Astrocyte of the spinal cord (primary cell): ENCODE results near the gene OR5H6.

Source experiments
- DNase-seq: peaks from one replicate; pipeline ENCODE4 v3.0.0; 2011; ENCODE audit warnings: low read depth, low spot score
- H3K4me3 ChIP-seq: 2 replicates; pipeline ENCODE4 v1.5.1; 2011; ENCODE audit warnings: low read depth, mild to moderate bottlenecking, low read length, moderate library complexity
- in situ Hi-C: cut with HindIII; loops from 2 replicates; pipeline ENCODE4 v1.10.0; 2017; ENCODE audit warnings: low sequenced_read_pairs
- TF ChIP-seq, protein P1 (sequence below): IDR thresholded peaks from 2 replicates; pipeline ENCODE4 v1.5.1; 2012; ENCODE audit warnings: low read depth, mild to moderate bottlenecking, low read length, inconsistent platforms

The OR5H6 gene

DNA sequence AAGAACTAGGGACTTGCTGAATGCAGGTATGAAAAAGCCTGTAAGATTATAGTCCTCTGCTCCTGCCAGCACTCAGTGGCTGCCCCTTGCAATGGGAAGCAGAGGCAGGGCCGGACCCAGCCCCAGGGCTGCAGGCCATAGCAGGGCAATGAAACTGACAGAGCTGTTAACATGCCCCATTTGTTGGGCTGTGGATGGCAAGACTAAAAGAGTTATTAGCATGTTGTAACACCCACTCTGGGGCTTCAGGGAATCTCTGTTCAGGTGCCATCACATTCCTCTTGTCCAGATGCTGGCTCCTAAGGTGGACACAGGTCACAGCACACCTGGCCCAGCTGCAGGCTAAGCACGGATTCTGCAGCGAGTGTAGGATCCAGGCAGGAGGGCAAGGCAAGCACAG is 10.9 kb downstream of the OR5H6 start:
- no peak overlapping the region for H3K4me3 ChIP-seq
- in situ Hi-C loops, result no loop called here
- TF ChIP-seq, protein P1, sequence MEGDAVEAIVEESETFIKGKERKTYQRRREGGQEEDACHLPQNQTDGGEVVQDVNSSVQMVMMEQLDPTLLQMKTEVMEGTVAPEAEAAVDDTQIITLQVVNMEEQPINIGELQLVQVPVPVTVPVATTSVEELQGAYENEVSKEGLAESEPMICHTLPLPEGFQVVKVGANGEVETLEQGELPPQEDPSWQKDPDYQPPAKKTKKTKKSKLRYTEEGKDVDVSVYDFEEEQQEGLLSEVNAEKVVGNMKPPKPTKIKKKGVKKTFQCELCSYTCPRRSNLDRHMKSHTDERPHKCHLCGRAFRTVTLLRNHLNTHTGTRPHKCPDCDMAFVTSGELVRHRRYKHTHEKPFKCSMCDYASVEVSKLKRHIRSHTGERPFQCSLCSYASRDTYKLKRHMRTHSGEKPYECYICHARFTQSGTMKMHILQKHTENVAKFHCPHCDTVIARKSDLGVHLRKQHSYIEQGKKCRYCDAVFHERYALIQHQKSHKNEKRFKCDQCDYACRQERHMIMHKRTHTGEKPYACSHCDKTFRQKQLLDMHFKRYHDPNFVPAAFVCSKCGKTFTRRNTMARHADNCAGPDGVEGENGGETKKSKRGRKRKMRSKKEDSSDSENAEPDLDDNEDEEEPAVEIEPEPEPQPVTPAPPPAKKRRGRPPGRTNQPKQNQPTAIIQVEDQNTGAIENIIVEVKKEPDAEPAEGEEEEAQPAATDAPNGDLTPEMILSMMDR, result no peak
- DNase-seq, result no peak

DNA sequence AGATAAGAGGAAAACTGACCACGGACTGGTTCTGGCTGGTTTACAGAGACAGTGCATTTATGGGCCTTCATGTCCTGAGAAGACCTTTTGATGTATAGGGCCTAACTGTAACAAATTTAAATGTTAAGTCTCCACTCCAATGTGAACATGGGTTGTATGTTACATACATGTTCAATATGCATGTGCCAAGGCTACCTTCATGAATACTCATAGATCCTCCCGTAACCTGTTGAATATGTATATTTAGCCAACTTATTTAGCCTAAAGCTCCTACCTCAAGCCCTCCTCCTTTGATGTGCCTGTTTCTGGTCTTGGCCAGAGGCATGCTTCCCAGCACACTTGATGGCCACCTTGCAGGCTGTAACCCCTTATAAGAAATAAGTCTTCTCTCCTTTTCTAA is 18.2 kb downstream of the OR5H6 start, which contains the start of gene OR5H2:
TSS of gene OR5H2 (plus strand) at position 301 of the 400 bp plus-strand sequence. CDS start 398 bp downstream, outside the sequence.
- TF ChIP-seq, protein P1, result no peak
- H3K4me3 ChIP-seq, result no peak within 1 kb of the TSS
- in situ Hi-C loops, result no loop called here
- DNase-seq, result no peak

- no peak for DNase-seq
- in situ Hi-C loops, result no loop called here
- H3K4me3 ChIP-seq, result no peak overlapping the region
- TF ChIP-seq, protein P1, result no peak
These were observed 26.9 kb downstream of the OR5H6 start for GRCh38 chr3:98290916-98291315.

- no peak for DNase-seq
- H3K4me3 ChIP-seq, result no peak overlapping the region
- in situ Hi-C loops, result no loop called here
- TF ChIP-seq, protein P1, result no peak
These were observed 27.4 kb downstream of the OR5H6 start for GRCh38 chr3:98291332-98291957.
